Neural progenitor cell (in vitro differentiated cells): ENCODE measurements around the gene TAS2R30.

ENCODE experiments used
- CTCF ChIP-seq: fragments of 200-600 bp; sonication (generic); IDR thresholded peaks from 2 replicates; pipeline ENCODE4 v1.5.1; 2017; ENCODE audit warnings: antibody characterized with exemption, mild to moderate bottlenecking
- EZH2 ChIP-seq: fragments of 200-600 bp; sonication (generic); IDR thresholded peaks from 2 replicates; pipeline ENCODE4 v1.6.1; 2017; ENCODE audit warnings: antibody characterized with exemption, mild to moderate bottlenecking, moderate library complexity
- EZH2phosphoT487 ChIP-seq: fragments of 200-600 bp; sonication (generic); IDR thresholded peaks from 2 replicates; pipeline ENCODE4 v1.6.1; 2017; ENCODE audit warnings: antibody characterized with exemption

GRCh38 chr12:11162502-11162901 is 28.1 kb upstream of the TAS2R30 start:
- no peak for TF ChIP-seq CTCF
- TF ChIP-seq EZH2 = no peak
- TF ChIP-seq EZH2phosphoT487 = no peak
